ENCODE measurements around the gene PXK.
A peak's percentile ranks its signal among the peaks of the same experiment; 100 is the strongest.
"Not testable (repeated sequence)": the region's sequence is repeated elsewhere in the genome, so short reads cannot be mapped to it uniquely, and the experiment has no call there.

The PXK gene

GRCh38 chr3:58419780-58420507 lies 87.3 kb downstream of the PXK start:
- no peak for DNase-seq (ENCODE audit: low read depth)

- DNase-seq (ENCODE audit: low read depth), result no peak
Measured at GRCh38 chr3:58421004-58421403, 88.3 kb downstream of the PXK start.

GRCh38 chr3:58422756-58423325 lies 90.1 kb downstream of the PXK start:
- no peak for DNase-seq (ENCODE audit: low read depth)

- no peak for DNase-seq (ENCODE audit: low read depth)
Measured at GRCh38 chr3:58424613-58425012, 91.9 kb downstream of the PXK start.

- no peak for DNase-seq (ENCODE audit: low read depth)
Measured at GRCh38 chr3:58425782-58426181, 93.1 kb downstream of the PXK start.

- DNase-seq (ENCODE audit: low read depth), result no peak
Measured at GRCh38 chr3:58427661-58428361, 95.1 kb downstream of the PXK start.

GRCh38 chr3:58429657-58430056 lies 97.0 kb downstream of the PXK start:
- DNase-seq (ENCODE audit: low read depth), result no peak

- DNase-seq (ENCODE audit: low read depth), result no peak
Measured at GRCh38 chr3:58432905-58433304, 100.2 kb downstream of the PXK start.

GRCh38 chr3:58433400-58434167 lies 100.9 kb downstream of the PXK start, which contains the start of gene PDHB:
Gene PDHB (minus strand): TSS chr3:58433832. CDS start chr3:58433809, 23 bp downstream.
- DNase-seq (ENCODE audit: low read depth), result peak; percentile 84

GRCh38 chr3:58434168-58434504 lies 101.4 kb downstream of the PXK start:
- no peak for DNase-seq (ENCODE audit: low read depth)

GRCh38 chr3:58434511-58434910 lies 101.8 kb downstream of the PXK start:
- DNase-seq (ENCODE audit: low read depth), result no peak

- DNase-seq (ENCODE audit: low read depth), result no peak
Measured at GRCh38 chr3:58434990-58435389, 102.3 kb downstream of the PXK start.

- not testable (repeated sequence) for DNase-seq (ENCODE audit: low read depth)
Measured at GRCh38 chr3:58437276-58437675, 104.6 kb downstream of the PXK start.

- not testable (repeated sequence) for DNase-seq (ENCODE audit: low read depth)
Measured at GRCh38 chr3:58440996-58441355, 108.3 kb downstream of the PXK start.

GRCh38 chr3:58441514-58442450 lies 109.1 kb downstream of the PXK start:
- no peak for DNase-seq (ENCODE audit: low read depth)

GRCh38 chr3:58452176-58452575 lies 119.5 kb downstream of the PXK start:
- no peak for DNase-seq (ENCODE audit: low read depth)

GRCh38 chr3:58459160-58459559 lies 126.5 kb downstream of the PXK start:
- no peak for DNase-seq (ENCODE audit: low read depth)

- no peak for DNase-seq (ENCODE audit: low read depth)
Measured at GRCh38 chr3:58462829-58463180, 130.1 kb downstream of the PXK start.

GRCh38 chr3:58463181-58463941 lies 130.7 kb downstream of the PXK start:
- peak; percentile 24 for DNase-seq (ENCODE audit: low read depth)

GRCh38 chr3:58463942-58464271 lies 131.2 kb downstream of the PXK start:
- DNase-seq (ENCODE audit: low read depth), result no peak

GRCh38 chr3:58464866-58465265 lies 132.2 kb downstream of the PXK start:
- no peak for DNase-seq (ENCODE audit: low read depth)
